Measurements from ENCODE around the gene CARF.
"Not testable (repeated sequence)": the region's sequence is repeated elsewhere in the genome, so short reads cannot be mapped to it uniquely, and the experiment has no call there.

CARF gene

GRCh38 chr2:202938960-202939359 lies 26.9 kb downstream of the CARF start:
- TF ChIP-seq CTCF (IDR thresholded peaks at IDR 0.05; ENCODE audit: control insufficient read depth, insufficient read depth, low read depth, low read length, missing control alignments), result no peak
- H3K4me3 ChIP-seq (ENCODE audit: control insufficient read depth, low read depth, low read length), result no peak overlapping the region

GRCh38 chr2:202941771-202942170 lies 29.7 kb downstream of the CARF start:
- no peak for TF ChIP-seq CTCF (IDR thresholded peaks at IDR 0.05; ENCODE audit: control insufficient read depth, insufficient read depth, low read depth, low read length, missing control alignments)
- H3K4me3 ChIP-seq (ENCODE audit: control insufficient read depth, low read depth, low read length), result no peak overlapping the region
- DNase-seq (ENCODE audit: low read depth), result no peak

More at GRCh38 chr2:202938960-202939359, 26.9 kb downstream of the CARF start:
- DNase-seq (ENCODE audit: low read depth), result no peak

GRCh38 chr2:202944408-202944807 lies 32.3 kb downstream of the CARF start:
- H3K4me3 ChIP-seq (ENCODE audit: control insufficient read depth, low read depth, low read length), result no peak overlapping the region
- no peak for DNase-seq (ENCODE audit: low read depth)
- no peak for TF ChIP-seq CTCF (IDR thresholded peaks at IDR 0.05; ENCODE audit: control insufficient read depth, insufficient read depth, low read depth, low read length, missing control alignments)

- TF ChIP-seq CTCF (IDR thresholded peaks at IDR 0.05; ENCODE audit: control insufficient read depth, insufficient read depth, low read depth, low read length, missing control alignments), result no peak
- DNase-seq (ENCODE audit: low read depth), result no peak
- no peak overlapping the region for H3K4me3 ChIP-seq (ENCODE audit: control insufficient read depth, low read depth, low read length)
Observed at GRCh38 chr2:202944816-202945215, 32.7 kb downstream of the CARF start.

GRCh38 chr2:202945497-202945896 lies 33.4 kb downstream of the CARF start:
- H3K4me3 ChIP-seq (ENCODE audit: control insufficient read depth, low read depth, low read length), result no peak overlapping the region
- no peak for TF ChIP-seq CTCF (IDR thresholded peaks at IDR 0.05; ENCODE audit: control insufficient read depth, insufficient read depth, low read depth, low read length, missing control alignments)
- no peak for DNase-seq (ENCODE audit: low read depth)

GRCh38 chr2:202949333-202949732 lies 37.3 kb downstream of the CARF start:
- not testable (repeated sequence) for H3K4me3 ChIP-seq (ENCODE audit: control insufficient read depth, low read depth, low read length); DNase-seq (ENCODE audit: low read depth)

- DNase-seq (ENCODE audit: low read depth), result no peak
- no peak for TF ChIP-seq CTCF (IDR thresholded peaks at IDR 0.05; ENCODE audit: control insufficient read depth, insufficient read depth, low read depth, low read length, missing control alignments)
Observed at GRCh38 chr2:202950592-202950991, 38.5 kb downstream of the CARF start.

More at GRCh38 chr2:202950592-202950991, 38.5 kb downstream of the CARF start:
- H3K4me3 ChIP-seq (ENCODE audit: control insufficient read depth, low read depth, low read length), result no peak overlapping the region

Measured in AG09309 (cell line).